BLaER1 treated with 17β-estradiol and CSF1 and Interleukin-3, amounts not matched to agents 10 nM and 100 nM (cell line): ENCODE results near the gene AGAP1.

Experiments
- H3K27ac ChIP-seq, 11 experiments: shearing (Covaris generic); formaldehyde crosslinking; 2 replicates each; pipeline ENCODE4 v1.8.1; 2022
- H3K27me3 ChIP-seq, 11 experiments: shearing (Covaris generic); formaldehyde crosslinking; 2 replicates each; pipeline ENCODE4 v1.8.1; 2022
- H3K36me3 ChIP-seq, 11 experiments: shearing (Covaris generic); formaldehyde crosslinking; 2 replicates each; pipeline ENCODE4 v1.8.1; 2022
- H3K4me1 ChIP-seq, 10 experiments: shearing (Covaris generic); formaldehyde crosslinking; 2 replicates each; pipeline ENCODE4 v1.8.1; 2022
- H3K4me2 ChIP-seq, 11 experiments: shearing (Covaris generic); formaldehyde crosslinking; 2 replicates each; pipeline ENCODE4 v1.8.1; 2022
- H3K4me3 ChIP-seq, 10 experiments: shearing (Covaris generic); formaldehyde crosslinking; 2 replicates each; pipeline ENCODE4 v1.8.1; 2022
- H3K9ac ChIP-seq, 11 experiments: shearing (Covaris generic); formaldehyde crosslinking; 2 replicates each; pipeline ENCODE4 v1.8.1; 2022
- H3K9me3 ChIP-seq, 11 experiments: shearing (Covaris generic); formaldehyde crosslinking; replicated peaks in 1 of 11; 2 replicates each; pipeline ENCODE4 v1.8.1; 2022
- H4K20me1 ChIP-seq, 11 experiments: shearing (Covaris generic); formaldehyde crosslinking; 2 replicates each; pipeline ENCODE4 v1.8.1; 2022
- Cebpa-rat ChIP-seq, 11 experiments: shearing (Covaris generic); IDR thresholded peaks; 2 replicates each; pipeline ENCODE4 v1.8.1; 2022

The AGAP1 gene

DNA sequence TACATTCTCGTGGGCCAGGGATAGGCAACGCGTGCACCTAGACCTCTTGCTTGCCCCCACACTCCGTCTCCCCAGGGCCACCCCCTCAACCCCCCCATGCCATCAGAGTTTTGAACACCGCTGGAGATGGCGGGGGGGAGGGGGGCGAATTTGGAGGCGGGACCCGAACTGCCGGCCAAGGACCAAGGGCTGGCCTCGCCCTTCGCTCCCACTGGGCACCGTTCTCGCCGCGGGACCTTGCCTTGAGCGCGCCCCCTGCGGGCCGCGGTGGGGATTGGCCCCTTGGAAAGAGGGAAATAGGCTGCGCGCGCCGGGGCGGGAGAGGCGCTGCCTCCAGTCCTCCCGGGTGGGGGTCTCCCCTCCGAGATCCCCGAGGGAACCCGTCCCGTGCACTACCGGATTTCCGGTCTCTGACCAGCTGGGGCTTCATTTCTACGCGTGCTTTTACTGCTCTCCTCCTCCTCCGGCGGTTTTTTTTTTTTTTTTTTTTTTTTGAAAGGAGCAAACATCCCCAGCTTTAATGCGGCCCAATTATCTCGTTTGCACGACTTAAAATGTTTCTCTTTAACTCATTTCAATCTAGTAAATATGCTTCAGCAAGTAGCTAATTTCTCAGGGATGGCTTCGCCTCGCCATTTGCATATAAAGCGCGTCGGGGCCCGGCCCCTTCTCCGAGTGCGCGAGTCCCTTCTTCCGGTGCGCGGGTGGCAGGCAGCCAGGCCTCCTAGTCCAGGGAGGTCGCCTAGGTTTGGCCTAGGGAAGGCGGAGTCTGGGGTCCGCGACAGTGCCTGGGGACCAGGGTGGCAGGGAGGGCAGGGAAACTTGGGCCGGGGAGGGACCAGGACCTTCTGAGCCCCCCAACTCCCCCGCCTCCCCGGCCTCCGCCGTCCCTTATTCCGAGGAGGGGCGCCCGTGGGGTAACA, 684.4 kb downstream of the AGAP1 start:
- H3K4me3 ChIP-seq: peak overlapping the region in 6 of 10 experiments; percentile 12 to 40 (median 34); a peak in 7 of 20 replicates
- H3K4me2 ChIP-seq: peak overlapping the region; percentile 11 to 62 (median 49); a peak in 20 of 22 replicates
- H3K36me3 ChIP-seq: no peaks in the 10 kb centered on the region
- peaks cover 0 to 49% (median 14%) of the 10 kb centered on the region in 11 experiments; a peak in 15 of 22 replicates for H4K20me1 ChIP-seq
- H3K27ac ChIP-seq: no peak overlapping the region
- H3K9me3 ChIP-seq: peaks cover 0 to 18% (median 8%) of the 10 kb centered on the region in 11 experiments; a peak in 10 of 22 replicates
- peaks cover 0 to 36% (median 10%) of the 10 kb centered on the region in 10 experiments; a peak in 12 of 20 replicates for H3K4me1 ChIP-seq
- no peak overlapping the region for H3K9ac ChIP-seq
- peaks cover 76 to 80% (median 77%) of the 10 kb centered on the region in 11 experiments for H3K27me3 ChIP-seq
- no peak for TF ChIP-seq Cebpa-rat (IDR thresholded peaks at IDR 0.05)

DNA sequence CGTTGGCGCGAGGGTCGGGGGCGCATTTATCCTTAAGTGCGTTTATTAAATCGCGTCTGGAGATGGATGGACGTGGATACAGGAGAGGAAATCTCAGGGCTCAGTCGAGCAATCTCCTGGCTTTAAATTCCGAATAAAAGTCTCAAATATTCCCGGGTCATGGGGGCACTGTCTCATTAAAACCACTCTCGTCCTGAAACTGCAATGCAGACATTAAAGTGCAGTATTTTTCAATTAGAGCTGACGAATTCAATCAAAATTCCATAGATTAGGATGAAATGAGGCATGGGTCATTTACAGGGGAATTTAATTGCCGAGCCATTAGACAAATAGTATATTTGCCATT, 685.0 kb downstream of the AGAP1 start:
- TF ChIP-seq Cebpa-rat (IDR thresholded peaks at IDR 0.05): no peak
- H4K20me1 ChIP-seq: peaks cover 0 to 43% (median 8%) of the 10 kb centered on the region in 11 experiments; a peak in 13 of 22 replicates
- H3K27ac ChIP-seq: no peak overlapping the region
- H3K27me3 ChIP-seq: peaks cover 70 to 74% (median 71%) of the 10 kb centered on the region in 11 experiments
- no peak overlapping the region for H3K9ac ChIP-seq
- peaks cover 0 to 18% (median 8%) of the 10 kb centered on the region in 11 experiments; a peak in 10 of 22 replicates for H3K9me3 ChIP-seq
- H3K4me3 ChIP-seq: peak overlapping the region in 3 of 10 experiments; percentile 34 to 40 (median 35); a peak in 1 of 20 replicates
- peaks cover 0 to 30% (median 8%) of the 10 kb centered on the region in 10 experiments; a peak in 12 of 20 replicates for H3K4me1 ChIP-seq
- no peaks in the 10 kb centered on the region for H3K36me3 ChIP-seq
- H3K4me2 ChIP-seq: peak overlapping the region in 6 of 11 experiments; percentile 11 to 62 (median 37); a peak in 6 of 22 replicates

DNA sequence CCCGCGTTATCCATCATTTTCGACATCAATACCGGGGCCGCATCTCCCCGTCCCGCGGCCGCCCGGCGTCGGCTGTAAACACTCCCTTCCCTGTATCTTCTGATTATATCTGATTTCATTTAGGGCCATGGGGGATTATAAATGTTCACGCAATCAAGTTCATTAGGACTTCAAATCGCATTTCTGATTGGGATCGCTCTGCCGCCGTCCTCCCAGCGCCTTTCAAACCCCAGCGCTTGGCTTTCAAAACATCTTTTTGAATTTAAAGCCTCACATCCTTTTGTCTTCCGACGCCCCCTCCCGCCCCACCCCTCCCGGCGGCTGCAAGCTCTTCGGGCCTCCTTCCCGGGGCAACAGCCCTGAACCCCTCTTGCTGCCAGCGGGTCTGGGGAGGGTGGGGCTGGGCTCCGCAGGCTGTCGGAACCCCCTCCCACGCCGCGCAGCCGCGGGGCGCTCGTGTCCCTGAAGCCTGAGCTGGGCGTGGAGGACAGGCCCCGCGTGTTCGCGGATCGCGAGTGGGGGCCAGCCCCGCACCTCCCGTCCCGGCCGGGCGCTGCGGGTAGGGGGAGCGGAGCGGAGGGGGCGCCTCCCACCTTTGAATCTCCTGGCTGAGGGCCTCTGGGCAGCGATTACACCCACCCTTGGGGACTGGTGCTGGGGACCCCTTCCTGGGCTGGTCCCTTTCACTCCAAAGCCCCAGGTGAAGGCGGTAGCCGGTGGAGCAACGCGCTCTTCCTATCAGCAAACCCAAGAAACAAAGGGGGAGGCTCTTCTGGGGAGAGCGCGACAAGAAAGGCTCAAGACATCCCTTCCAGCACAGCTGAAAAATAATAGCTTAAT, 685.6 kb downstream of the AGAP1 start:
- Histone ChIP-seq H3K9me3 (peaks cover under 1 to 21% (median 13%) of the 10 kb centered on the region in 11 experiments; a peak in 19 of 22 replicates), H3K36me3 (no peaks in the 10 kb centered on the region), H3K9ac (no peak overlapping the region), H3K4me2 (peak overlapping the region in 3 of 11 experiments; percentile 25 to 62 (median 49); a peak in 1 of 22 replicates), H3K4me1 (peaks cover 0 to 25% (median 8%) of the 10 kb centered on the region in 10 experiments; a peak in 12 of 20 replicates), H3K4me3 (no peak overlapping the region), H4K20me1 (peaks cover 0 to 37% (median 5%) of the 10 kb centered on the region in 11 experiments; a peak in 12 of 22 replicates), H3K27me3 (peaks cover 64 to 68% (median 65%) of the 10 kb centered on the region in 11 experiments), H3K27ac (no peak overlapping the region)
- TF ChIP-seq Cebpa-rat (IDR thresholded peaks at IDR 0.05): no peak

DNA sequence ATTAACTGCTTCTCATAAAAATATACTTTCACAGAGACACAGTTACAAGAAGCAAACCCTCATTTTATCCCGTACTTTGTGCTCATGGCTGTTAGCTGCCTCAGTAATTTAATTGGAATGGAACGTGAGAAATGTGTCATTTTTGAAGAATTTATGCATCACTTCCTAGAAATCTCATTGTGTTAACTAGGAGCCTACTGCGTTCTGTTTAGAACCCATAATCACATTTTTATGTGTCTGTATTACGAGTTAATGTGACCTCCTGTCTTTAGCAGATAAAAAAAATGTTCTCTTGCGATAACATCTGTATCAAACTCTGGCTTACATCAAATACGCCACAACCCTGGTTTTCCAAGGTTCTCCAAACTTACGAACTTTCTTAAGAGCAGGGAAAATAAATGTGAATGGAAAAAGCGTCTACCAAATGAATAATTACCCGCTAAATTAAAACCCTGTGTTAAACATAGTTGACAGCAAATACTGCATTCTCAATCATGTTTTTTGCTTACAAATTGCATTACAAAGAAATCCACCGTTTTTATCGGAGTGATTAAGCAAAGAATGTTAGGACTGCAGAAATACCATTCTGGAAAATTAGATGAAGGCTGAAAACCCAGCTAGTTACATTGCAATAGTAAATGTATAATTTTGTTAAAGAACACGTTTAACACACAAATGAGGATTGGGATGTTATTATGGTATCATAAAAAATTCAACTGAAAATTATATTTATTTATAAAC, 686.4 kb downstream of the AGAP1 start:
- H3K27ac ChIP-seq: no peak overlapping the region
- no peak overlapping the region for H3K9ac ChIP-seq
- H3K4me3 ChIP-seq: no peak overlapping the region
- TF ChIP-seq Cebpa-rat (IDR thresholded peaks at IDR 0.05): no peak
- peaks cover 0 to 3% (median 0%) of the 10 kb centered on the region in 11 experiments; a peak in 1 of 22 replicates for H3K36me3 ChIP-seq
- H4K20me1 ChIP-seq: peaks cover 0 to 33% (median 0%) of the 10 kb centered on the region in 11 experiments; a peak in 11 of 22 replicates
- H3K4me1 ChIP-seq: peaks cover 0 to 17% (median 8%) of the 10 kb centered on the region in 10 experiments; a peak in 12 of 20 replicates
- peak overlapping the region in 2 of 11 experiments; percentile 26 to 35; a peak in 2 of 22 replicates for H3K4me2 ChIP-seq
- peaks cover 8 to 28% (median 21%) of the 10 kb centered on the region in 11 experiments for H3K9me3 ChIP-seq
- peaks cover 56 to 60% (median 57%) of the 10 kb centered on the region in 11 experiments for H3K27me3 ChIP-seq

DNA sequence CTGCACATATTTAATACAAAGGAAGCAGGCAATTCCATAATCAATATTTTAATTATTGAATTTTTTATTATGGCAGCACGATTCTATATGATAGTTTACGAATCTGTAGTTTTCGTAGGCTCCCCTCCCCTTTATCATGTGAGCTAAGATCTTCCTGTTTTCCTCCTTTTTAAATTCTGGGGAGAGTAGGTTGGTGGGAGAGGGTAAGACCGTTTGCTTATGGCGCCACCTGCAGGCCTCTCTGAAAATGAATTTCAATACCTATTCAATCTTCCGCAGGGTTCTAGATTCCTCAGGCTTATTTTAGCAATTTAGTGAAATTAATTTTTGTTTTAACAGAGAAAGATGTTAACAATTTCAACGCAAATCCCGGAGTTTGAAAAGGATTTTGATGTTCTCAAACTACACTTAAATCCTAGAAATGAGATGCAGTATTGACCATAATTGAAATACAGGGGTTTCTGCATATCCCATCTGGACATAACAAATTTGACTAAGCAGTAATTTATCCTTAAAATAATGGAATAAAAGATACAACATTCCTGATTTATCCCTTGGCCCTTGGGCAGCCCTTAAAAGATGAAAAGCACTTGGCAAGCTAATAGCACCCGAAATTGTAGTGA, 687.1 kb downstream of the AGAP1 start:
- H3K9ac ChIP-seq: no peak overlapping the region
- peaks cover 49 to 53% (median 50%) of the 10 kb centered on the region in 11 experiments for H3K27me3 ChIP-seq
- peak overlapping the region in 2 of 11 experiments; percentile 26 to 35; a peak in 2 of 22 replicates for H3K4me2 ChIP-seq
- no peak for TF ChIP-seq Cebpa-rat (IDR thresholded peaks at IDR 0.05)
- H3K27ac ChIP-seq: no peak overlapping the region
- peaks cover 0 to 10% (median 6%) of the 10 kb centered on the region in 10 experiments; a peak in 10 of 20 replicates for H3K4me1 ChIP-seq
- no peak overlapping the region for H3K4me3 ChIP-seq
- peaks cover 0 to 27% (median 0%) of the 10 kb centered on the region in 11 experiments; a peak in 9 of 22 replicates for H4K20me1 ChIP-seq
- H3K9me3 ChIP-seq: peaks cover 9 to 33% (median 22%) of the 10 kb centered on the region in 11 experiments
- H3K36me3 ChIP-seq: peaks cover 0 to 3% (median 0%) of the 10 kb centered on the region in 11 experiments; a peak in 1 of 22 replicates
